HEK293 (cell line): ENCODE data around the gene INCA1.

Experiments
- GLI2 ChIP-seq: fragments of 450-650 bp; formaldehyde crosslinking; IDR thresholded peaks from 2 replicates; pipeline ENCODE4; 2017; ENCODE audit warnings: missing biosample characterization, missing genetic modification characterization, low read depth, borderline replicate concordance
- HOXA7 ChIP-seq: sonication (generic); formaldehyde crosslinking; IDR thresholded peaks from 2 replicates; pipeline ENCODE4 v1.8.1; 2022; ENCODE audit warnings: missing genetic modification reagents, borderline replicate concordance
- HOXC10 ChIP-seq: sonication (generic); formaldehyde crosslinking; IDR thresholded peaks from 2 replicates; pipeline ENCODE4 v1.8.1; 2023; ENCODE audit warnings: mild to moderate bottlenecking, missing genetic modification reagents
- KLF1 ChIP-seq: fragments of 450-650 bp; formaldehyde crosslinking; IDR thresholded peaks from 2 replicates; pipeline ENCODE4 v1.5.1; 2016; ENCODE audit warnings: missing biosample characterization, missing genetic modification characterization
- MZF1 ChIP-seq: fragments of 450-650 bp; formaldehyde crosslinking; IDR thresholded peaks from 2 replicates; pipeline ENCODE4 v1.5.1; 2017; ENCODE audit warnings: missing biosample characterization, missing genetic modification characterization, borderline replicate concordance
- OSR2 ChIP-seq: fragments of 450-650 bp; formaldehyde crosslinking; IDR thresholded peaks from 2 replicates; pipeline ENCODE4 v1.5.1; 2016; ENCODE audit warnings: missing biosample characterization, missing genetic modification characterization
- YY1 ChIP-seq: fragments of 450-650 bp; formaldehyde crosslinking; IDR thresholded peaks from 2 replicates; pipeline ENCODE4 v1.5.1; 2018; ENCODE audit warnings: missing biosample characterization, missing genetic modification characterization
- ZBTB48 ChIP-seq: fragments of 450-650 bp; formaldehyde crosslinking; IDR thresholded peaks from 2 replicates; pipeline ENCODE4 v1.5.1; 2016; ENCODE audit warnings: missing biosample characterization, missing genetic modification characterization
- ZFHX2 ChIP-seq: fragments of 450-650 bp; formaldehyde crosslinking; conservative IDR thresholded peaks from 2 replicates; pipeline ENCODE4 v1.5.1; 2016; ENCODE audit warnings: missing biosample characterization, missing genetic modification characterization
- ZNF132 ChIP-seq: fragments of 450-650 bp; formaldehyde crosslinking; IDR thresholded peaks from 2 replicates; pipeline ENCODE4 v1.5.1; 2017; ENCODE audit warnings: missing biosample characterization, missing genetic modification characterization, borderline replicate concordance
- ZNF223 ChIP-seq: fragments of 450-650 bp; formaldehyde crosslinking; IDR thresholded peaks from 2 replicates; pipeline ENCODE4 v1.5.1; 2016; ENCODE audit warnings: missing biosample characterization, missing genetic modification characterization
- ZNF26 ChIP-seq: fragments of 450-650 bp; formaldehyde crosslinking; IDR thresholded peaks from 2 replicates; pipeline ENCODE4 v1.5.1; 2016; ENCODE audit warnings: missing biosample characterization, missing genetic modification characterization
- ZNF404 ChIP-seq: fragments of 450-650 bp; formaldehyde crosslinking; IDR thresholded peaks from 2 replicates; pipeline ENCODE4 v1.5.1; 2017; ENCODE audit warnings: missing biosample characterization, missing genetic modification characterization
- ZNF426 ChIP-seq: fragments of 450-650 bp; formaldehyde crosslinking; IDR thresholded peaks from 2 replicates; pipeline ENCODE4 v1.5.1; 2017; ENCODE audit warnings: missing biosample characterization, missing genetic modification characterization, mild to moderate bottlenecking, inconsistent platforms, moderate library complexity
- ZNF514 ChIP-seq: fragments of 450-650 bp; formaldehyde crosslinking; IDR thresholded peaks from 2 replicates; pipeline ENCODE4 v1.5.1; 2016; ENCODE audit warnings: missing biosample characterization, missing genetic modification characterization
- ZNF530 ChIP-seq: fragments of 450-650 bp; formaldehyde crosslinking; IDR thresholded peaks from 2 replicates; pipeline ENCODE4 v1.5.1; 2016; ENCODE audit warnings: low read depth, missing biosample characterization, missing genetic modification characterization
- ZNF558 ChIP-seq: fragments of 450-650 bp; formaldehyde crosslinking; IDR thresholded peaks from 2 replicates; pipeline ENCODE4 v1.5.1; 2016; ENCODE audit warnings: missing biosample characterization, missing genetic modification characterization
- ZNF610 ChIP-seq: fragments of 450-650 bp; formaldehyde crosslinking; IDR thresholded peaks from 2 replicates; pipeline ENCODE4 v1.5.1; 2016; ENCODE audit warnings: missing biosample characterization, missing genetic modification characterization, borderline replicate concordance
- ZNF654 ChIP-seq: fragments of 450-650 bp; formaldehyde crosslinking; IDR thresholded peaks from 2 replicates; pipeline ENCODE4 v1.5.1; 2016; ENCODE audit warnings: low read depth, missing biosample characterization, missing genetic modification characterization
- ZNF768 ChIP-seq: fragments of 450-650 bp; formaldehyde crosslinking; IDR thresholded peaks from 2 replicates; pipeline ENCODE4 v1.5.1; 2018; ENCODE audit warnings: missing biosample characterization, mild to moderate bottlenecking, missing genetic modification characterization
- ZNF776 ChIP-seq: fragments of 450-650 bp; formaldehyde crosslinking; IDR thresholded peaks from 2 replicates; pipeline ENCODE4 v1.5.0; 2017; ENCODE audit warnings: missing biosample characterization, missing genetic modification characterization, borderline replicate concordance
- ZSCAN16 ChIP-seq: fragments of 450-650 bp; formaldehyde crosslinking; IDR thresholded peaks from 2 replicates; pipeline ENCODE4 v1.5.1; 2016; ENCODE audit warnings: missing biosample characterization, missing genetic modification characterization
- TF ChIP-seq, protein P1 (sequence below): fragments of 450-650 bp; IDR thresholded peaks from 2 replicates; pipeline ENCODE4 v1.5.1; 2018; ENCODE audit warnings: missing biosample characterization, mild to moderate bottlenecking, missing genetic modification characterization
- TF ChIP-seq, protein P2 (sequence below): fragments of 450-650 bp; formaldehyde crosslinking; IDR thresholded peaks from 2 replicates; pipeline ENCODE4 v1.5.1; 2016; ENCODE audit warnings: missing biosample characterization, missing genetic modification characterization
- TF ChIP-seq, protein P3 (sequence below): fragments of 450-650 bp; formaldehyde crosslinking; IDR thresholded peaks from 2 replicates; pipeline ENCODE4 v1.5.1; 2017; ENCODE audit warnings: missing biosample characterization, missing genetic modification characterization
- TF ChIP-seq, protein P4 (sequence below): fragments of 450-650 bp; formaldehyde crosslinking; IDR thresholded peaks from 2 replicates; pipeline ENCODE4 v1.5.1; 2016; ENCODE audit warnings: missing biosample characterization, missing genetic modification characterization

INCA1 gene

DNA sequence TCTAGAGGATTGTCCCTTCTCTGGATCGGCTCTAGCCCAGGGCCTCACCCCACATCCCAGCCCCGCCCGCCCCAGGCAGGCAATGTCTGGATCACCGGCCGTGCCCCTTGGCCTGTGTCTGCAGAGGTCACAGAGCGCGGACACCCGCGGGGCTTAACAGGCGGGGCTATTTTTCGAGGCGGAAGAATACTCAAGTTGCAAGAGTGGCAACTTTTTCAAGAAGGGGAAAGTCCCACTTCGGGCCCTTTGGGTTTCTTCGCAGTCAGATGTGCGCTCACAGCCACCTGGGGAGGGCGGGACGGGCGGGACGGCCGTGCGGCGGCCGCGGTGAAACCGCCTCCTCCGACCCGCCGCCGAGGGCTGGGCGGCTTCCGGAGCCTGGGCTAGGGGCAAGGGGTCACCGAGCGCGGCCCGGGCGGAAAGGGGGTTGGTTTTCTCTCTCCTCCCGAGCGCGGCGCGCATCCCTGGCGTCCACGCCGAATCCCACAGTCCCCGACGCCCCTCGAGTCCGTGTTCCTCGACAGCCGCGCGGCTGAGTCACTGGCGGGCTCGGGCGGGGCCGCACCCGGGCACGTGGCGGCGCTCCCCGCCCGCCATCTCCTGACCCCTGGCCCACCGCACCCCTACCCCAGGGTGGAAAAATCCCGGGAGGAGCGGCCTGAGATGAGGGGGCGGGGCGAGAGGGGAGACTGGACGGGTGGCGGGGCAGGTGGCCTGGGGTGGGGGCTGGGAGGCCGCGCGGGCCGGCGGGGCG lies 47.8 kb downstream of the INCA1 start (continued):
- TF ChIP-seq, protein P1, sequence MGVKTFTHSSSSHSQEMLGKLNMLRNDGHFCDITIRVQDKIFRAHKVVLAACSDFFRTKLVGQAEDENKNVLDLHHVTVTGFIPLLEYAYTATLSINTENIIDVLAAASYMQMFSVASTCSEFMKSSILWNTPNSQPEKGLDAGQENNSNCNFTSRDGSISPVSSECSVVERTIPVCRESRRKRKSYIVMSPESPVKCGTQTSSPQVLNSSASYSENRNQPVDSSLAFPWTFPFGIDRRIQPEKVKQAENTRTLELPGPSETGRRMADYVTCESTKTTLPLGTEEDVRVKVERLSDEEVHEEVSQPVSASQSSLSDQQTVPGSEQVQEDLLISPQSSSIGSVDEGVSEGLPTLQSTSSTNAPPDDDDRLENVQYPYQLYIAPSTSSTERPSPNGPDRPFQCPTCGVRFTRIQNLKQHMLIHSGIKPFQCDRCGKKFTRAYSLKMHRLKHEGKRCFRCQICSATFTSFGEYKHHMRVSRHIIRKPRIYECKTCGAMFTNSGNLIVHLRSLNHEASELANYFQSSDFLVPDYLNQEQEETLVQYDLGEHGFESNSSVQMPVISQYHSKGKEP (tag by site-specific recombination) = no peak
- TF ChIP-seq ZNF530 = no peak
- TF ChIP-seq, protein P2, sequence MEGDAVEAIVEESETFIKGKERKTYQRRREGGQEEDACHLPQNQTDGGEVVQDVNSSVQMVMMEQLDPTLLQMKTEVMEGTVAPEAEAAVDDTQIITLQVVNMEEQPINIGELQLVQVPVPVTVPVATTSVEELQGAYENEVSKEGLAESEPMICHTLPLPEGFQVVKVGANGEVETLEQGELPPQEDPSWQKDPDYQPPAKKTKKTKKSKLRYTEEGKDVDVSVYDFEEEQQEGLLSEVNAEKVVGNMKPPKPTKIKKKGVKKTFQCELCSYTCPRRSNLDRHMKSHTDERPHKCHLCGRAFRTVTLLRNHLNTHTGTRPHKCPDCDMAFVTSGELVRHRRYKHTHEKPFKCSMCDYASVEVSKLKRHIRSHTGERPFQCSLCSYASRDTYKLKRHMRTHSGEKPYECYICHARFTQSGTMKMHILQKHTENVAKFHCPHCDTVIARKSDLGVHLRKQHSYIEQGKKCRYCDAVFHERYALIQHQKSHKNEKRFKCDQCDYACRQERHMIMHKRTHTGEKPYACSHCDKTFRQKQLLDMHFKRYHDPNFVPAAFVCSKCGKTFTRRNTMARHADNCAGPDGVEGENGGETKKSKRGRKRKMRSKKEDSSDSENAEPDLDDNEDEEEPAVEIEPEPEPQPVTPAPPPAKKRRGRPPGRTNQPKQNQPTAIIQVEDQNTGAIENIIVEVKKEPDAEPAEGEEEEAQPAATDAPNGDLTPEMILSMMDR (tag by site-specific recombination) = no peak; the same call in 1 of the 2 replicates
- TF ChIP-seq ZNF768 (tag by site-specific recombination) = no peak
- TF ChIP-seq ZNF426 (tag by site-specific recombination) = no peak
- no peak for TF ChIP-seq ZSCAN16 (tag by site-specific recombination)
- TF ChIP-seq ZNF223 (tag by site-specific recombination) = no peak
- no peak for TF ChIP-seq HOXC10 (CRISPR knock-in tag)
- TF ChIP-seq ZNF404 = no peak
- no peak for TF ChIP-seq ZNF132 (tag by site-specific recombination)
- no peak for TF ChIP-seq HOXA7 (CRISPR knock-in tag)
- peak; percentile 48 for TF ChIP-seq ZFHX2 (tag by site-specific recombination)
- no peak for TF ChIP-seq MZF1 (tag by site-specific recombination)
- TF ChIP-seq YY1 = peak; percentile 45; the same call in 1 of the 2 replicates
- TF ChIP-seq GLI2 (tag by site-specific recombination) = no peak
- TF ChIP-seq OSR2 (tag by site-specific recombination) = no peak
- no peak for TF ChIP-seq ZNF610 (tag by site-specific recombination)
- no peak for TF ChIP-seq ZNF776
- TF ChIP-seq ZNF514 = no peak
- TF ChIP-seq, protein P3, sequence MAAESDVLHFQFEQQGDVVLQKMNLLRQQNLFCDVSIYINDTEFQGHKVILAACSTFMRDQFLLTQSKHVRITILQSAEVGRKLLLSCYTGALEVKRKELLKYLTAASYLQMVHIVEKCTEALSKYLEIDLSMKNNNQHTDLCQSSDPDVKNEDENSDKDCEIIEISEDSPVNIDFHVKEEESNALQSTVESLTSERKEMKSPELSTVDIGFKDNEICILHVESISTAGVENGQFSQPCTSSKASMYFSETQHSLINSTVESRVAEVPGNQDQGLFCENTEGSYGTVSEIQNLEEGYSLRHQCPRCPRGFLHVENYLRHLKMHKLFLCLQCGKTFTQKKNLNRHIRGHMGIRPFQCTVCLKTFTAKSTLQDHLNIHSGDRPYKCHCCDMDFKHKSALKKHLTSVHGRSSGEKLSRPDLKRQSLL (tag by site-specific recombination) = no peak
- TF ChIP-seq ZNF558 (tag by site-specific recombination) = no peak
- no peak for TF ChIP-seq ZNF26 (tag by site-specific recombination)
- peak; percentile 99 for TF ChIP-seq KLF1 (tag by site-specific recombination)
- TF ChIP-seq, protein P4, sequence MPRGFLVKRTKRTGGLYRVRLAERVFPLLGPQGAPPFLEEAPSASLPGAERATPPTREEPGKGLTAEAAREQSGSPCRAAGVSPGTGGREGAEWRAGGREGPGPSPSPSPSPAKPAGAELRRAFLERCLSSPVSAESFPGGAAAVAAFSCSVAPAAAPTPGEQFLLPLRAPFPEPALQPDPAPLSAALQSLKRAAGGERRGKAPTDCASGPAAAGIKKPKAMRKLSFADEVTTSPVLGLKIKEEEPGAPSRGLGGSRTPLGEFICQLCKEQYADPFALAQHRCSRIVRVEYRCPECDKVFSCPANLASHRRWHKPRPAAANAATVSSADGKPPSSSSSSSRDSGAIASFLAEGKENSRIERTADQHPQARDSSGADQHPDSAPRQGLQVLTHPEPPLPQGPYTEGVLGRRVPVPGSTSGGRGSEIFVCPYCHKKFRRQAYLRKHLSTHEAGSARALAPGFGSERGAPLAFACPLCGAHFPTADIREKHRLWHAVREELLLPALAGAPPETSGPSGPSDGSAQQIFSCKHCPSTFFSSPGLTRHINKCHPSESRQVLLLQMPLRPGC (tag by site-specific recombination) = peak; percentile 45; the same call in 1 of the 2 replicates
- TF ChIP-seq ZBTB48 (tag by site-specific recombination) = peak; percentile 96
- no peak for TF ChIP-seq ZNF654 (tag by site-specific recombination)
